Transverse colon (tissue), 3 donors: ENCODE results near the gene SMIM45.

Source experiments
- CTCF ChIP-seq, 5 experiments: fragments of 200-600 bp in 3 of 5; fragments of 450-650 bp in 2 of 5; sonication (generic) in 3 of 5; IDR thresholded peaks; 1 replicate in 2 of 5; 2 replicates in 3 of 5; pipeline ENCODE4 v1.5.1; 2016 to 2017; ENCODE audit warnings: antibody characterized with exemption in 5 of 5, inconsistent platforms in 3 of 5, mild to moderate bottlenecking in 2 of 5, moderate library complexity in 1 of 5
- EP300 ChIP-seq: sonication (generic); formaldehyde crosslinking; IDR thresholded peaks from one replicate; pipeline ENCODE4 v1.6.1; 2017; ENCODE audit warnings: antibody characterized with exemption, low read depth
- POLR2A ChIP-seq: fragments of 450-650 bp; IDR thresholded peaks from one replicate; pipeline ENCODE4 v1.6.1; 2016; ENCODE audit warnings: antibody characterized with exemption, mild to moderate bottlenecking, moderate library complexity

- TF ChIP-seq CTCF (IDR thresholded peaks at IDR 0.05) (no peak), EP300 (no peak), POLR2A (no peak)
Measured at GRCh38 chr22:41935015-41935351, 17.0 kb upstream of the SMIM45 start.
